ENCODE data around the gene TICRR. TPM values are rescaled to one million over a fixed set of nuclear protein-coding genes. Genes with fewer than 3 reads are reported as not detected.

The TICRR gene
- total and polyA plus RNA-seq, 2 of the 4 experiments (the other 2 are of a cell fraction): 3.0 to 4.2 TPM

DNA sequence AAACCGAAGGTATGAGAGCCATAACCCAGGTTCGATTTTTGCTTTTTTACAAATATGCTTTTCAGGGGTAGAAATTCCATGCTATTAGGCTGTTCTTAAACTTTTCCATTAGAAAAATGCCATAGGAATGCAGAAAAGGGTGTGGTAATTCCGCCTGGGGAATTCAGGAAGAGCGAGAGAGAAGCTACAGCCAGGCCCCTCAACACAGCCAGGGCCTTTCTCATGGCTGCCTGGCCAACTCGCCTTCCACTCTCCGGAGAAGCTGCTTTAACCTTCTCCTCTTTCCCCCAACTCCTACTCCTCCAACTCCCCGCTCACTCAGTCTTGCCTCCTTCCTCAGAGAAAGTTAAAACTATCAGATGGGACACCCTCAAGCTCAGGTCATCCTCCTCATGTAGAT lies 9.1 kb upstream of the TICRR start:
- Histone ChIP-seq H2AFZ (replicated peaks; ENCODE audit: low read length, poor library complexity) (peak overlapping the region; percentile 63), H3K27ac (ENCODE audit: insufficient read depth, low read length) (no peak overlapping the region), H3K14ac (replicated peaks; ENCODE audit: low read depth, low read length) (no peak overlapping the region), H3K4ac (ENCODE audit: low read depth, low read length) (no peak overlapping the region), H2BK120ac (ENCODE audit: low read depth, low read length) (no peak overlapping the region), H4K8ac (ENCODE audit: low read depth in 2 of 2, low read length in 2 of 2) (no peak overlapping the region), H3K4me2 (ENCODE audit: low read depth, low read length) (no peak overlapping the region), H2AK5ac (ENCODE audit: low read depth, low read length) (no peak overlapping the region), H4K5ac (ENCODE audit: low read depth, low read length) (no peak overlapping the region), H3K36me3 (ENCODE audit: control insufficient read depth, insufficient read depth, low read length) (no peaks in the 10 kb centered on the region), H3K4me1 (ENCODE audit: control insufficient read depth, insufficient read depth, low read length) (no peaks in the 10 kb centered on the region), H3K79me1 (ENCODE audit: low read depth in 1 of 2, low read length in 2 of 2) (no peaks in the 10 kb centered on the region), H4K20me1 (ENCODE audit: insufficient read depth, low read length) (no peaks in the 10 kb centered on the region), H3K18ac (ENCODE audit: low read depth, low read length) (no peak overlapping the region), H3K9me1 (ENCODE audit: insufficient read depth, low read length) (no peaks in the 10 kb centered on the region), H2BK15ac (ENCODE audit: low read depth, low read length) (no peak overlapping the region), H3K23ac (ENCODE audit: low read depth, low read length) (no peak overlapping the region), H2BK5ac (ENCODE audit: low read depth, low read length, poor library complexity, severe bottlenecking) (no peak overlapping the region), H3K9me3 (ENCODE audit: control insufficient read depth, insufficient read depth, low read length) (peaks cover 4% of the 10 kb centered on the region; the same call in 1 of the 2 replicates), H3K9ac (ENCODE audit: low read depth, low read length) (no peak overlapping the region), H2AK9ac (replicated peaks; ENCODE audit: low read depth, low read length, poor library complexity) (no peak overlapping the region), H3K56ac (ENCODE audit: extremely low read depth, insufficient read depth, low read length) (no peak overlapping the region), H3K4me3 (ENCODE audit: insufficient read depth, low read depth, low read length) (no peak overlapping the region), H3K27me3 (ENCODE audit: control insufficient read depth, insufficient read depth, low read length) (peaks cover 13% of the 10 kb centered on the region), H4K91ac (ENCODE audit: insufficient read depth, low read depth, low read length) (no peak overlapping the region), H2BK20ac (ENCODE audit: low read depth, low read length) (no peak overlapping the region)
- in situ Hi-C loops (cut with MboI; ENCODE audit: low sequenced_read_pairs) (no loop called here), intact Hi-C loops (cut with micrococcal nuclease) (loop anchor here (5.0 kb wide), 1 partner anchor 134 kb away; no protein-coding TSS in a partner anchor), dilution Hi-C loops (cut with HindIII; ENCODE audit: low sequenced_read_pairs, unreplicated experiment) (no loop called here)
- ChIA-PET POLR2A (ENCODE audit: unreplicated experiment) (no interaction called here), CTCF (no interaction called here)
- TF ChIP-seq RCOR1 (IDR thresholded peaks at IDR 0.05; ENCODE audit: insufficient replicate concordance, low read length) (no peak), MXI1 (IDR thresholded peaks at IDR 0.05; ENCODE audit: borderline replicate concordance, low read depth, low read length) (no peak), CEBPB (IDR thresholded peaks at IDR 0.05; ENCODE audit: low read depth, low read length) (no peak), RFX5 (IDR thresholded peaks at IDR 0.05; ENCODE audit: low read depth, low read length) (no peak), MAFK (IDR thresholded peaks at IDR 0.05; ENCODE audit: low read depth, low read length) (no peak), RAD21 (IDR thresholded peaks at IDR 0.05; ENCODE audit: low read length) (no peak)
- TF ChIP-seq, protein P1, sequence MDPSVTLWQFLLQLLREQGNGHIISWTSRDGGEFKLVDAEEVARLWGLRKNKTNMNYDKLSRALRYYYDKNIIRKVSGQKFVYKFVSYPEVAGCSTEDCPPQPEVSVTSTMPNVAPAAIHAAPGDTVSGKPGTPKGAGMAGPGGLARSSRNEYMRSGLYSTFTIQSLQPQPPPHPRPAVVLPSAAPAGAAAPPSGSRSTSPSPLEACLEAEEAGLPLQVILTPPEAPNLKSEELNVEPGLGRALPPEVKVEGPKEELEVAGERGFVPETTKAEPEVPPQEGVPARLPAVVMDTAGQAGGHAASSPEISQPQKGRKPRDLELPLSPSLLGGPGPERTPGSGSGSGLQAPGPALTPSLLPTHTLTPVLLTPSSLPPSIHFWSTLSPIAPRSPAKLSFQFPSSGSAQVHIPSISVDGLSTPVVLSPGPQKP (IDR thresholded peaks at IDR 0.05; ENCODE audit: borderline replicate concordance, low read depth, low read length): no peak
- TF ChIP-seq, protein P2, sequence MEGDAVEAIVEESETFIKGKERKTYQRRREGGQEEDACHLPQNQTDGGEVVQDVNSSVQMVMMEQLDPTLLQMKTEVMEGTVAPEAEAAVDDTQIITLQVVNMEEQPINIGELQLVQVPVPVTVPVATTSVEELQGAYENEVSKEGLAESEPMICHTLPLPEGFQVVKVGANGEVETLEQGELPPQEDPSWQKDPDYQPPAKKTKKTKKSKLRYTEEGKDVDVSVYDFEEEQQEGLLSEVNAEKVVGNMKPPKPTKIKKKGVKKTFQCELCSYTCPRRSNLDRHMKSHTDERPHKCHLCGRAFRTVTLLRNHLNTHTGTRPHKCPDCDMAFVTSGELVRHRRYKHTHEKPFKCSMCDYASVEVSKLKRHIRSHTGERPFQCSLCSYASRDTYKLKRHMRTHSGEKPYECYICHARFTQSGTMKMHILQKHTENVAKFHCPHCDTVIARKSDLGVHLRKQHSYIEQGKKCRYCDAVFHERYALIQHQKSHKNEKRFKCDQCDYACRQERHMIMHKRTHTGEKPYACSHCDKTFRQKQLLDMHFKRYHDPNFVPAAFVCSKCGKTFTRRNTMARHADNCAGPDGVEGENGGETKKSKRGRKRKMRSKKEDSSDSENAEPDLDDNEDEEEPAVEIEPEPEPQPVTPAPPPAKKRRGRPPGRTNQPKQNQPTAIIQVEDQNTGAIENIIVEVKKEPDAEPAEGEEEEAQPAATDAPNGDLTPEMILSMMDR (conservative IDR thresholded peaks at IDR 0.05; ENCODE audit: low read depth, low read length): no peak
- ATAC-seq (ENCODE audit: low read depth) (no peak; the same call in 1 of the 2 replicates), DNase-seq (no peak)
- 83% methylated on average over 2 of the region's 7 CpGs; no CpG with 5 or more reads in 1 of the 2 experiments for WGBS, 2 experiments (ENCODE audit: extremely low coverage in 2 of 2, insufficient read length in 1 of 2)
- no TSS peak for BruUV-seq (replicated peaks)
